Type B pancreatic cell (in vitro differentiated cells): ENCODE measurements around the gene SPATA33. TPM values are rescaled to one million over a fixed set of nuclear protein-coding genes. Genes with fewer than 3 reads are reported as not detected.

Experiments
- DNase-seq: peaks from one replicate; pipeline ENCODE4 v3.0.0; 2021; ENCODE audit warnings: mixed read lengths; ENCODE audit not compliant: unreplicated experiment; ENCODE audit errors: extremely low spot score
- H3K27ac Mint-ChIP-seq: 2 replicates; pipeline ENCODE4 v1.8.0; 2021; ENCODE audit warnings: mild to moderate bottlenecking, mixed read lengths
- H3K27me3 Mint-ChIP-seq: 2 replicates; pipeline ENCODE4 v1.8.0; 2021; ENCODE audit warnings: mixed read lengths
- H3K36me3 Mint-ChIP-seq: 2 replicates; pipeline ENCODE4 v1.8.0; 2021; ENCODE audit warnings: mixed read lengths
- H3K4me1 Mint-ChIP-seq: one replicate; pipeline ENCODE4 v1.8.0; 2021; ENCODE audit warnings: mixed read lengths; ENCODE audit not compliant: unreplicated experiment
- H3K4me3 Mint-ChIP-seq: 2 replicates; pipeline ENCODE4 v1.8.0; 2021; ENCODE audit warnings: mild to moderate bottlenecking, mixed read lengths
- H3K9me3 Mint-ChIP-seq: 2 replicates; pipeline ENCODE4 v1.8.0; 2021; ENCODE audit warnings: mixed read lengths
- CTCF ChIP-seq: fragments of 200-600 bp; sonication (generic); conservative IDR thresholded peaks from 2 replicates; pipeline ENCODE4 v1.5.0; 2021; ENCODE audit warnings: antibody characterized with exemption, mild to moderate bottlenecking
- total RNA-seq: library from RNA; stranded (reverse); gene quantifications from 2 replicates; pipeline ENCODE4 v1.2.1, GENCODE V29; 2021; ENCODE audit warnings: low replicate concordance

SPATA33 gene
- total RNA-seq, 1 donor from 2014 or later: 23.2 TPM

DNA sequence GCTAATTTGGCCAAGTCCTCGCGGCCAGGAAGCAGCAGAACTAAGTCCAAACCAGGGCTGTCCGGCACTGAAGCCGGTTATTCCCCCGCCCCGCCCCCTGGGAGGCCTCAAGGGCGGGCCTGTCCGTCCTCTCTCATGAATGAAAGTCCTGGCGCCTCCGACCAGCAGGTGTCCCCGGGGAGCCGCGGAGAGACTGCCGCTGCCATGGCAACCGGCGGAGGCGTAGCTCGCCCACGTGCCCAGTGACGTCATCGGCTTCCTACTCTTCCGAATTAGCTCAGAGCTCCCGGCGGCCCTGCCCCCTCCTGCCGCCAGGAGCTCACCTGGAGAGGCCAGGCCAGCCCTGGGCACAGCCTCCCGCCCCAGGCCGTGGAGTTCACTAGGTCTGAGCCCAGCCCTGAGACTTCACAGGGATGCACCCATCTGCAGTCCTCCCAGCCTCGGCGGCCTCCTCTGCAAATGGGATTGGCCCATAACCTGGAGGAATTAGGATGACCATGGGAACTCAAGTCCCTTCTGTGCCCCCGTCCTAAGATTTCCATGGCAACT lies 42.5 kb downstream of the SPATA33 start:
- no peaks in the 10 kb centered on the region for H3K9me3 Mint-ChIP-seq
- TF ChIP-seq CTCF: peak; percentile 74
- H3K4me3 Mint-ChIP-seq: peak overlapping the region; percentile 80
- no peaks in the 10 kb centered on the region for H3K27me3 Mint-ChIP-seq
- H3K4me1 Mint-ChIP-seq: peaks cover 9% of the 10 kb centered on the region
- DNase-seq: peak; percentile 98
- peaks cover 5% of the 10 kb centered on the region for H3K36me3 Mint-ChIP-seq
- peak overlapping the region; percentile 81 for H3K27ac Mint-ChIP-seq

GRCh38 chr16:89700649-89701424 lies 43.2 kb downstream of the SPATA33 start:
- peak overlapping the region; percentile 81 for H3K27ac Mint-ChIP-seq
- H3K36me3 Mint-ChIP-seq: peaks cover 5% of the 10 kb centered on the region
- no peak for DNase-seq

DNA sequence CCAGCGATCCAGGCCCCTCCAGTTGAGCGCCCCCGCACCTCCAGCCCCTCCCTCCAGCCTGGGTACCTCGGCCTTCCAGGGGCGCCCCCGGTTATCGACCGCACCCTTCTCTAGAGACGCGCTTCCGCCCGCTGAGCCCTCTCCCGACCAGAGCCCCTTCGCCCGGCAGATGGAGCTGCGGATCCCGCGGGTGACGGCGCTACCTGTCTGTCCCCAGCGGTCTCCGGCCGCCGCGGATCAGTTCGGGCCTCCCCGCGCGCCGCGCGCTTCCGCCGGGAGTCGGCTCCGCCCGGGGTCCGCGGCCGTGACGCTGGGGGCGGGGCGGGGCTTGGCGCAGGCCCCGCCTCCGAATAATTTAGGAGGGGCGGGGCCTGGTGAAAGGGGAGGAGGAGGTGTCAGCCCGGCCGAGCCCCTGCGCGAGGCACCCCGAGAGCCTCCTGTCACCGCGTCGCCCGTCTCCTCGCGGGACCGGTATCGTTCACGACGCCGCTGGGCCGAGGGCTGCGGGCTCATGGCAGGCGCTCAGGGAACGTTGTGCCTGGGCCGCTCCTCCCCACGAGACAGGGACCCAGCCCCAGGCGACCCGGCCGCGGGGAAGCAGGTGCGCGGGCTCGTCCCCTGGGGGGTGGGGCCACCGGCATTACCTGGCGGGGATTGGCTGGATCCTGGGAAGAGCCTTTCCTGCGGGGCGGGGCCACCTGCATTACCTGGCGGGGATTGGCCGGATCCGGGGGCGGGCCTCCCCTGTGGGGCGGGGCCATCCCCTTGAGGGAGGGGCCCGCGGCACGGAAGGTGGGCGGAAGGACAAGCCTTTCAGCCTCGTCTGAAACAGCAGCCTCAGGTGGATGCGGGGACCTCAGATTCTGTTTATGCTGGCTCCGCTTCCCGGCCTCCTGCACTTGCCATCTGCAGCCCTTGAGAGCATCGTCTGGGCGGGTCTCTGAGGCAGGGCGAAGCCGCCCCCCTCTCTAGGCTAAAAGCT lies 44.1 kb downstream of the SPATA33 start, which contains the start of gene SPATA2L:
Gene SPATA2L, minus strand, starts transcription at position 281 of the 982 bp plus-strand sequence. CDS start 473 bp downstream, outside the sequence.
- H3K27me3 Mint-ChIP-seq: peaks cover 4% of the 10 kb centered on the region
- TF ChIP-seq CTCF: peak; percentile 48
- peak within 1 kb of the TSS; percentile 83 for H3K4me3 Mint-ChIP-seq
- peak; percentile 95 for DNase-seq
- no peaks in the 10 kb centered on the region for H3K9me3 Mint-ChIP-seq
- peaks cover 5% of the 10 kb centered on the region for H3K36me3 Mint-ChIP-seq
- H3K4me1 Mint-ChIP-seq: peaks cover 13% of the 10 kb centered on the region
- H3K27ac Mint-ChIP-seq: peak within 1 kb of the TSS; percentile 81

More at GRCh38 chr16:89700649-89701424, 43.2 kb downstream of the SPATA33 start:
- Mint-ChIP-seq H3K4me1 (peaks cover 10% of the 10 kb centered on the region), H3K9me3 (no peaks in the 10 kb centered on the region), H3K4me3 (peak overlapping the region; percentile 83), H3K27me3 (peaks cover 2% of the 10 kb centered on the region)
- TF ChIP-seq CTCF: no peak

GRCh38 chr16:89704281-89704680 lies 46.6 kb downstream of the SPATA33 start:
- no peak for TF ChIP-seq CTCF
- Mint-ChIP-seq H3K27ac (no peak overlapping the region), H3K9me3 (no peaks in the 10 kb centered on the region), H3K4me3 (no peak overlapping the region), H3K27me3 (peaks cover 4% of the 10 kb centered on the region), H3K4me1 (peaks cover 9% of the 10 kb centered on the region), H3K36me3 (peaks cover under 1% of the 10 kb centered on the region)
- DNase-seq: no peak

- Mint-ChIP-seq H3K27me3 (peaks cover 4% of the 10 kb centered on the region), H3K4me1 (peaks cover 5% of the 10 kb centered on the region), H3K9me3 (no peaks in the 10 kb centered on the region), H3K27ac (peak overlapping the region; percentile 55), H3K36me3 (no peaks in the 10 kb centered on the region), H3K4me3 (no peak overlapping the region)
- DNase-seq: no peak
- TF ChIP-seq CTCF: no peak
These were observed 47.4 kb downstream of the SPATA33 start for GRCh38 chr16:89705006-89705405.
